Activated naive CD8-positive, alpha-beta T cell treated with anti-CD3 and anti-CD28 coated beads, Interleukin-2, amount 50 U/mL, for 16 hours (primary cell): ENCODE results near the gene SYP.
"Not testable (repeated sequence)": the region's sequence is repeated elsewhere in the genome, so short reads cannot be mapped to it uniquely, and the experiment has no call there.

Source experiments
- DNase-seq: peaks from one replicate; pipeline ENCODE4 v3.0.0-alpha.2; 2020; ENCODE audit warnings: low read depth, low spot score

The SYP gene

GRCh38 chrX:49167740-49168108 is 32.3 kb downstream of the SYP start:
- no peak for DNase-seq

DNA sequence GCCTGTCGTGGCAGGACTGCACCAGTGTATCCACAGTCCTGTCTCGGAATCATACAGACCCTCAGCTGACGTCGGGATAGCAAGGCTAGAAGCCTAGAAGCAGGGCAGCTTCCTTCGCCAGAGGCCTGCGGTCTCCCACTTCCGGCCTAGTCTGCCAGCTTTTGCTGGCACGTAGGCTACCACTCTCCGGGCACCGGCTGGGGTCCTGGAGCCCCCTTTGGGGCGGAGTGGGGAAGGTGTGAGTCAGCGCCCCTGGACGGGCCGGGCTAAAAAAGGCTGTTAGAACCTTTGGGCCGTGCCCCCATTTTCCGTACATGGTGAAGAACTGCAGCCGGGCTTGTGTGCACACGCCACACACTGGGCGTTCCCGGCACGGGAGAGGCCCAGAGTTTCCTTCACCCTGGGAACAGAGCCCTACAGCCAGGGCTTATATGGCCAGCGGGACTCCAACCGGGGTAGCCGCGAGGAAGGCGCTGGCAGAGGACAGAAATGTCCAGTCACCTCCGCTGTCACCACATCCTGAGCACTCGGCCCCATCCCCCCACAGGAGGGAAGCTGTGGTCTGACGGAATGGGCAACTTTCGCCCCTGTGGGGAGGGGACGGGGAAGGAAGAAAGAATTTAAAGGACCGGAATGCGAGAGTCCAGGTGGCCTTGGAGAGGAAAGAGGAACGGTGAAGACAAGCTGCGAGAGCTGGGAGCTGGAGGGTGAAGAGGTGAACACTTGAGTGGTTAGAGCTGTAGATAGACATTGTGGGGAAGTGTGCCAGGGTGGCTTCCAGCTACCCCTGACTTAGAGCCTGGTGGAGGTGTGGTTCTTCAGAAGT is 32.9 kb downstream of the SYP start:
- DNase-seq: no peak

DNA sequence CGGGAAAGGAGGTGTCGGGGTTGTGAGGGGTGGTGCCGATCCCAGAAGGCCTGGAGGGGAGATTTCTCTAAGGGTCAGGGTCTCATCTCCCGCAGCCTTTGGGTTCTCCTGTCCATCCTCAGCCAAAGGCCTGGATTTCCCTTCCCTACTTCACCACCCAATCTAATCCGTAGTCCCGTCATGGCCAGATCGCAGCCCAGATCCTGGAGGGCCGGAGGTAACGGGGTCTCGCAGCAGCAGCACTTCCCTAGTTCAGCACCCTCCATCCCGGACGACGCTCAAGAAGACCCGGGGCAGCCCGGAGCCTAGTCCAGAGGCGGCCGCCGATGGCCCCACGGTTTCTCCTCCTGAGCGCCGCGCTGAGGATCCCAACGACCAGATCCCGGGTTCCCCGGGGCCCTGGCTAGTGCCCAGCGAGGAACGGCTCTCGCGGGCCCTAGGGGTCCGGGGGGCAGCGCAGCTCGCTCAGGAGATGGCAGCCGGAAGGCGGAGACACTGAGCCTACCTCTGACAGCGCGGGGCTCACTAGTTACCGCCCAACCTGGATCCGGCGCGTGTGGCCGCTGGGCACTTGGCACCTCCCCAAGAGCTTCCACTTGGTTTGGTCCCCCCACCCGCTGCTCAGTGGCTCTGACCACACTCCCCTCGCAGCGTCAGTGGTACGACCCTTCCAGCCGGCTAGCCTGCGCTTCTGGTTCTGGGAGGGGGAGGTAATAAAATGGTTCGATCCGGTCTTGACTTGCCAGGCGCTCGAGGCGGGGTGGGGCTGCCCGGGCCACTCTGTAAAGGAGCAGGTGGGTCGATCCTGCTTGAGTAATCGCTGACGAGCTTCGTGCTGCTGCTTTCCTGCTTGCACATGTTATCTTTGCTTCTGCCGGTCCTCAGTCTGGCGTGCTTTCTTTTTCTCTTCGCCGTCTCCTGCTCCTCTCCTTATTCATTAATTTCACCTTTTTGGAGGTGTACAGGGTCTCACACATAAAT is 33.8 kb downstream of the SYP start:
- DNase-seq: peak; percentile 19

DNA sequence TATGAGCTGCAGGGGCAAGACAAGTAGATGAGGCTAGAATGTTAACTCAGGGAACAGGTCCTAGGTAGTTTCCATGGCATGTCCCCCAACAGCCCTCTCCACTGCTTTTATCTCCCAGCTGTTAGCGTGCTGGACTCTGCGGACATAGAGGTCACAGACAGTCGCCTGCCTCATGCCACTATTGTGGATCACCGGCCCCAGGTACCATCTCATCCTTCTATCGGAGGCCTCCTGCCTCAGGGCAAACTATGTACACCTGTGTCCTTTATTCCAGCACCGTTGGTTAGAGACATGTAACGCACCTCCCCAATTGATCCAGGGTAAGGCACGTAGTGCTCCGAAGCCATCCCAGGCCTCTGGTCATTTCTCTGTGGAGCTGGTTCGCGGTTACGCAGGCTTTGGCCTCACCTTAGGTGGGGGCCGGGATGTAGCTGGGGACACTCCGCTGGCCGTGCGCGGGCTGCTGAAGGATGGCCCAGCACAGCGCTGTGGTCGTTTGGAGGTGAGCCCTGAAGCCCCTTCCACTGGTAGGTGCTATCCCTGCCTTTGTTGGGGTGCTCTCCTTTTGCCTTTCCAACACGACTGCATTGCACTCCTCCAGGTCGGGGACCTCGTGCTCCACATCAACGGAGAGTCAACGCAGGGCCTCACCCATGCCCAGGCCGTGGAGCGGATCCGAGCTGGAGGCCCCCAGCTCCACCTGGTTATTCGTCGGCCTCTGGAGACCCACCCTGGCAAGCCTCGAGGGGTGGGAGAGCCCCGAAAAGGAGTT is 35.2 kb downstream of the SYP start:
- no peak for DNase-seq

DNA sequence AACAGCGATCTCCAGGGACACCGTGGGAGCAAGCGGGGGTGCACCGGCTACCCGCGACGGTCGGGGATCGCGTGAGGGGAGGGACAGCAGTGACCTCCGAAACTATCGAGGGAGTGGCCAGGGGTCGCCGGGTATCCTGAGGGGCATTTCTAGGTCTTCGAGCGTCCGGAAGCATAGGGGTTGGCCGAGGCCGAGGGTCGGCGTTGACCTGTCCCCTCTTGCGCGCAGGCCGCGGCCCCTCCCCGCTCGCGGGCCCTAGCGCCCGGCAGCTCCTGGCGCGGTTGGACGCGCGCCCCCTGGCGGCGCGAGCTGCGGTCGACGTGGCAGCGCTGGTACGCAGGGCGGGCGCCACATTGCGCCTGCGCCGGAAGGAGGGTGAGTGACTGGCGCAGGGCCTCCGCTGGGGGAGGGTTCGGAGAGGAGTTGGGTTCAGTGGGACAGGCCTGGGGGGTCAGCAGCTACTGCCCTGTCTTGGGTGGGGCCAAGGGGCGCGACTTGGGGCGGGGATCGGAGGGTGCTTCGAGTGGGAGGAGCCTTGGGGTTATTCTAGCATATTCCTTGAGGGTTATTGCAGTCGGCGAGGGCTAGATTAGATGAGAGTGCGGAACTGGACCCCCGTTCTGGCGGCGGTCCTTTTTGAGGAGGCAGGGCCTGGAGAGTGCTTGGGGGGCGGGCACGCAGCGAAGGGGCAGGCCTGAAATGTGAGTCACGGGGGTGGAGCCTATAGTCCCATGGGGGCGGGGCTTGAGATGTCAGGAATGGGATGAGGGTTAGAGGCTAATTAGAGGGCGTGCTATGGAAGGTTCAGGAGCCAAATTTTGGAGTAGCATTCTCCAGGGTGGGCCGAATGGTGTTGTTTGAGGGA is 36.2 kb downstream of the SYP start:
- DNase-seq: peak; percentile 47

DNA sequence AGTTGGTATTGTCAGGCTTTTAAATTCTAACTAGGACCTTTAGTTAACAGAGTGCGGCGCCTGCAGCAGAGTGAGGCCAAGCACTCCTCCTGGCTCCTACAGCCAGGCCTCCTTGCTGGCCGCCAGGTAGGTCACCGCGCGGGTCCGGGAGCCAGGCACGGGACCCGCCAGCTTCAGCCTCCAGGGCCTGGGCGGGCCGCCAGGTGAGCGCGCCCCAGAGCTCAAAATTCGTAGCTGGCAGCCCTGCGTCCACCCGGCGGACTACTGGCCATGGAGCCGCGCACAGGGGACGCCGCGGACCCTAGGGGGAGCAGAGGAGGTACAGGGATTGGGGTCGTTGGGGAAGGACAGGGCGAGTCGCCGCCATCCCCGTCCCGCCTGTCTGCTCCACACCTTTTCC is 37.4 kb downstream of the SYP start, which contains the start of gene MAGIX:
Gene MAGIX (plus strand): TSS at position 139 of the 400 bp plus-strand sequence. CDS start 132 bp downstream, at position 271.
- no peak for DNase-seq

GRCh38 chrX:49161632-49162031 is 38.4 kb downstream of the SYP start:
- DNase-seq: no peak

DNA sequence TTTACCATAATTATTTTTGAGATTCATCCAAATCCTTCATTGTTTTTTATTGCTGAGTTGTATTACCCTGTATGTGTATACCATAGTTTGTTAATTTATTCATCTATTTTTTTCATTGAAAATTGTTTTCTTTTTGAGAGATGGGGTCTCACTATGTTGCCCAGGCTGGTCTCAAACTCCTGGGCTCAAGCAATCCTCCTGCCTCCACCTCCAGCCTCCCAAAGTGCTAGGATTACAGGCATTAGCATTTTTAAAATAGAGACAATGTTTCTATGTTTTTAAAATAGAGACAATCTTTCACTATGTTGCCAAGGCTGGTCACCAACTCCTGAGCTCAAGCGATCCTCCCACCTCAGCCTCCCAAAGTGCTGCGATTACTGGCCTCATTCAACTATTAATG is 39.1 kb downstream of the SYP start:
- DNase-seq: no peak

- DNase-seq: no peak
Measured at GRCh38 chrX:49157194-49157593, 42.8 kb downstream of the SYP start.

- DNase-seq: peak; percentile 60
Measured at GRCh38 chrX:49155900-49156837, 43.8 kb downstream of the SYP start.

DNA sequence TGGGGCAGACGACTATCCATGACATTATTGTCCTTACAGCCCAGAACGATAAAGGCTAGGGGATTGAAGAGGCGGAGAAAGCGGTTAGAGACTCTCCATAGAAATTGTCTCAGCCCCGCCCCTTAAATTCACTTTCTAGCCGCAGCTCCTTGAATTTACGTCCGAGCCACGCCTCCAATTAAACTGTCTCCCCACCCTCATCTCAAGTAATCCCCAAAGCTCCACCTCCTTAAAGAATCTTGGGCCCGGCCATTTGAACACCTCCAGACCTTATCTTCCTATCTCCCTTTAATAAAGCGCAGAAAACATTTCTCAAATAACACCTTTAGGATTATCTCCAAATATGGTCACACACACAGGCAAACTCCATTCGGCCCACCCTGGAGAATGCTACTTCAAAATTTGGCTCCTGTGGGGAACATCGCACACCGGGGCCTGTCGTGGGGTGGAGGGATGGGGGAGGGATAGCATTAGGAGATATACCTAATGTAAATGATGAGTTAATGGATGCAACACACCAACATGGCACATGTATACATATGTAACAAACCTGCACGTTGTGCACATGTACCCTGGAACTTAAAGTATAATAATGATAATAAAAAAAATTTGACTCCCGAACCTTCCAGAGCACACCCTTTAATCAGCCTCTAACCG is 44.6 kb downstream of the SYP start:
- DNase-seq: no peak

DNA sequence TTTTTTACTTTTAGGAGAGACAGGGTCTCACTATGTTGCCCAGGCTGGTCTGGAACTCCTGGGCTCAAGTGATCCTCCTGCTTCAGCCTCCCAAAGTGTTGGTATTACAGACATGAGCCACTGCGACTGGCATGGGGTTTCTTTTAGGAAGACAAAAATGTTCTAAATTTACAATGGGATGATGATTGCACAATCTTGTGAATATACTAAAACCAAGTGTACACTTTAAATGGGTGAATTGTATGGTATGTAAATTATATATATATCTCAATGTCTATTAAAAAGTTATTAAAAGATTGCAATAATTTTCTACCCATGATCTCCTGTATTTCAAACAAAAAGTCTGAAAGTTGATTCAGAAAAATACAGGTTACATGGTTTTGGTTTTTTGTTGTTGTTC is 46.5 kb downstream of the SYP start:
- no peak for DNase-seq

DNA sequence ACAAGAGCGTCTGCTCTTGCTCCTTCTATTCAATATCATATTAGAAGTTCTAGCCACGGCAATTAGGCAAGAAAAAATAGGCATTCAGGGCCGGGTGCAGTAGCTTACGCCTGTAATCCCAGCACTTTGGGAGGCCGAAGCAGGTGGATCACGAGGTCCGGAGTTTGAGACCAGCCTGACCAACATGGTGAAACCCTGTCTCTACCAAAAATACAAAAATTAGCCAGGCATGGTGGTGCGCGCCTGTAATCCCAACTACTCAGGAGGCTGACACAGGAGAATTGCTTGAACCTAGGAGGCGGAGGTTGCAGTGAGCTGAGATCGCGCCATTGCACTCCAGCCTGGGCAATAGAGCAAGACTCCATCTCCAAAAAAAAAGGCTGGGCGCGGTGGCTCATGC is 50.7 kb downstream of the SYP start:
- DNase-seq: not testable (repeated sequence)

DNA sequence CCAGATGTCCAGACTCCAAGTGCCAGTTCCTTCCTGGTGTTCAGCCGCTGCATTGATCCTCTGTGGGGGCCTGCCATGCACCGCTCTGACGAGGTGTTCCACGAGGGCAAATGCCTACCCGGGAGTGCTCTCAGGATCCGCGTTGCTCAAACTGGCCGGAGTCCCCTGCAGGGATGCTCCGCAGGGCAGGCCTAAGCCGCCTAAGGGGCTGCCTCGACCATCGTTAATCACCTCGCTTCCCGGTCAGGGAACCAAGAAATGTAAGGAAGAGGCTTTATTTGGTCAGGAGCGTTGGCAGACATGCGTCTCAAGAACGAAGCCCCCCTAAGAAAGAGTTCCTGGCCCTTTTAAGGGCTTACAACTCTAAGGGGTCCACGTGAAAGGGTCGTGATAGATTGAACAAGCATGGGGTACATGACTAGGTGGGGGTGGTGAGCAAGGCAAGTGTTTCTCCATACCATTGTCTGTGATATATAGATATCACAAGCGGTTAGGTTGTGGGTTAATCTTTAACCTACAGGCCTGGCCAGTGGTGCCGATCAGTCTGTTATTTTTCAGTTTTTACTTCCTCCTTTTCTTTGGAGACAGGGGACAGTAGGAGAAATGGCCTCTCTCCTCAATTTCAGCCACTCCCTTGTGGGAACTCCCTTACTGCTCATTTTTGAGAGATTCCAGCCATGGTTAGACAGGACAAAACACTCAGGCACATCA is 51.4 kb downstream of the SYP start:
- not testable (repeated sequence) for DNase-seq

DNA sequence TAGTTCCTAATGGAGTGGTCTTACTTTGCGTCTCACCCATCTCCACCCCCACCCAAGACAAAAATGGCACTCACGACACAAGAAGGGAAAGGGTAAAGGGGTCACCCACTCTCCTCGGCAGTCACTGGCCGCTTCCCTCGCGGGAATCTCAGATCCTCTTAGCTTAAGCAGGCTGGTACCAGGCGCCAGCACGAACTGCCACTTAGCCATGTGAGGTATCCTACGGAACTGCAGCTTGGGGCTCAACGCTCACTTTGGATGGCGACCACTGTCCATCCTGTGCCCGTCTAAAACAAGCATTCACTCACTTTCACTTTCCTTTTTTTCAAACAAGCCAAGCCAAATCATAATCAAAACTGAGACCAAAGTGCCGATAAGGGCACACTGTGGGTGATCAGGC is 52.1 kb downstream of the SYP start:
- no peak for DNase-seq

- no peak for DNase-seq
Measured at GRCh38 chrX:49147282-49147681, 52.7 kb downstream of the SYP start.

- DNase-seq: not testable (repeated sequence)
Measured at GRCh38 chrX:49143154-49143553, 56.8 kb downstream of the SYP start.

GRCh38 chrX:49142264-49142663 is 57.7 kb downstream of the SYP start:
- DNase-seq: not testable (repeated sequence)
